T47D (cell line): ENCODE data around the gene BBS9.
A peak's percentile ranks its signal among the peaks of the same experiment; 100 is the strongest.
"Not testable (repeated sequence)": the region's sequence is repeated elsewhere in the genome, so short reads cannot be mapped to it uniquely, and the experiment has no call there.

Experiments
- DNase-seq, 2 experiments: peaks; one replicate each; pipeline versions ENCODE4 v3.0.0 to v3.0.0-alpha.2; 2011 to 2012; ENCODE audit warnings: low read depth in 1 of 2, low spot score in 1 of 2
- JUND ChIP-seq: IDR thresholded peaks from 2 replicates; pipeline ENCODE4 v1.6.1; 2012; ENCODE audit warnings: low read depth
- in situ Hi-C: cut with HindIII; loops from 2 replicates; pipeline ENCODE4 v1.10.0; 2016; ENCODE audit warnings: low sequenced_read_pairs, low pct_unique_long_range_greater_than_20kb

The BBS9 gene

GRCh38 chr7:33232632-33233145, 103.3 kb downstream of the BBS9 start:
- in situ Hi-C loops, result no loop called here
- no peak for DNase-seq

GRCh38 chr7:33233659-33234058, 104.3 kb downstream of the BBS9 start:
- TF ChIP-seq JUND, result no peak
- in situ Hi-C loops, result no loop called here
- no peak for DNase-seq

More at GRCh38 chr7:33232632-33233145, 103.3 kb downstream of the BBS9 start:
- TF ChIP-seq JUND, result no peak

- no peak for DNase-seq
- TF ChIP-seq JUND, result no peak
- in situ Hi-C loops, result no loop called here
These were observed 107.7 kb downstream of the BBS9 start for GRCh38 chr7:33237036-33237435.

GRCh38 chr7:33243319-33243881, 114.0 kb downstream of the BBS9 start:
- in situ Hi-C loops, result no loop called here
- peak; percentile 34 to 81 for DNase-seq
- TF ChIP-seq JUND, result no peak

GRCh38 chr7:33248671-33249070, 119.3 kb downstream of the BBS9 start:
- in situ Hi-C loops, result no loop called here
- no peak for DNase-seq
- no peak for TF ChIP-seq JUND

GRCh38 chr7:33250421-33250871, 121.1 kb downstream of the BBS9 start:
- in situ Hi-C loops, result no loop called here
- no peak for DNase-seq

GRCh38 chr7:33251301-33251700, 121.9 kb downstream of the BBS9 start:
- in situ Hi-C loops, result no loop called here
- no peak for DNase-seq
- no peak for TF ChIP-seq JUND

More at GRCh38 chr7:33250421-33250871, 121.1 kb downstream of the BBS9 start:
- TF ChIP-seq JUND, result no peak

- in situ Hi-C loops, result no loop called here
- no peak for DNase-seq
- TF ChIP-seq JUND, result no peak
These were observed 129.2 kb downstream of the BBS9 start for GRCh38 chr7:33258491-33258951.

GRCh38 chr7:33261585-33261984, 132.2 kb downstream of the BBS9 start:
- no peak for DNase-seq
- TF ChIP-seq JUND, result no peak
- in situ Hi-C loops, result no loop called here

- in situ Hi-C loops, result no loop called here
- no peak for DNase-seq
- TF ChIP-seq JUND, result no peak
These were observed 133.1 kb downstream of the BBS9 start for GRCh38 chr7:33262476-33262875.

- in situ Hi-C loops, DNase-seq: not testable (repeated sequence)
These were observed 142.5 kb downstream of the BBS9 start for GRCh38 chr7:33271839-33272371.

GRCh38 chr7:33273356-33273755, 144.0 kb downstream of the BBS9 start:
- no peak for TF ChIP-seq JUND
- in situ Hi-C loops, result no loop called here
- no peak for DNase-seq

GRCh38 chr7:33276325-33276724, 147.0 kb downstream of the BBS9 start:
- no peak for TF ChIP-seq JUND
- in situ Hi-C loops, result no loop called here
- no peak for DNase-seq
